AG08395 (cell line): ENCODE results near the gene SAT2.
A peak's percentile ranks its signal among the peaks of the same experiment; 100 is the strongest.
"Not testable (repeated sequence)": the region's sequence is repeated elsewhere in the genome, so short reads cannot be mapped to it uniquely, and the experiment has no call there.

Source experiments
- DNase-seq: peaks from one replicate; pipeline ENCODE4 v3.0.0; 2012; ENCODE audit warnings: mixed read lengths, low spot score

SAT2 gene

DNA sequence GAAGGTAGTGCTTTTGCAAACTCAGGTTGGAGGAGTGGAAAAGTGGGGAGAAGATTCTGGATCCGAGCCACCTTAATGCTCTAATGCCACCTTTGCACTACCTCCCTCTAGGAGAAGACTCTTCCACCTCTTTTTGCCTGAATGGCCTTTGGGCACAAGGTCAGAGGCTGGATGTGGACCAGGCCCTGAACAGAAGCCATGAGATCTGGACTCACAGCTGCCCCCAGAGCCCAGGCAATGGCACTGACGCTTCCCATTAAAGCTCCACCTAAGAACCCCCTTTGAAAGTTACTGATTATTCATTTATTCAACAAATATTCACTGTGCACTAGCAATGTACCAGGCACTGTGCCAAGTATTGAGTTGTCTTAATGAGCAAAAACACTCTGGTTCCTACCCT is 5.5 kb upstream of the SAT2 start:
- DNase-seq: no peak

DNA sequence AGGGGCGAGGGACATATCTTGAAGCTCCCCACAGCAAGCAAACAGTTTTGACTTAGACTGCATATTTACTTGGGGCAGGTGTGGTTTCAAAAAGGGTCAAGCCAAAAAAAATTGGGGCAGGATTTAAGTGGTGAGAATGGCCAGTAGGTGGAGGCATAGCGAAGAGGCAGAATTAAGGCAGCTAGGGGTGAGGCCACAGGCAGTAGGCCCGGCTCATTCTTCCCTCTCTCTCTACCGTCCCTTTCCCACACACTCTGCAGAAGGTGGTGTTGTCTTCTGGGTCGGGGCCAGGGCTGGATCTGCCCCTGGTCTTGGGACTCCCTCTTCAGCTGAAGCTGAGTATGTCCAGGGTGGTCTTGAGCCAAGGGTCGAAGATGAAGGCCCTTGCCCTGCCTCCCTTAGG is 4.9 kb upstream of the SAT2 start:
- peak; percentile 69 for DNase-seq

DNA sequence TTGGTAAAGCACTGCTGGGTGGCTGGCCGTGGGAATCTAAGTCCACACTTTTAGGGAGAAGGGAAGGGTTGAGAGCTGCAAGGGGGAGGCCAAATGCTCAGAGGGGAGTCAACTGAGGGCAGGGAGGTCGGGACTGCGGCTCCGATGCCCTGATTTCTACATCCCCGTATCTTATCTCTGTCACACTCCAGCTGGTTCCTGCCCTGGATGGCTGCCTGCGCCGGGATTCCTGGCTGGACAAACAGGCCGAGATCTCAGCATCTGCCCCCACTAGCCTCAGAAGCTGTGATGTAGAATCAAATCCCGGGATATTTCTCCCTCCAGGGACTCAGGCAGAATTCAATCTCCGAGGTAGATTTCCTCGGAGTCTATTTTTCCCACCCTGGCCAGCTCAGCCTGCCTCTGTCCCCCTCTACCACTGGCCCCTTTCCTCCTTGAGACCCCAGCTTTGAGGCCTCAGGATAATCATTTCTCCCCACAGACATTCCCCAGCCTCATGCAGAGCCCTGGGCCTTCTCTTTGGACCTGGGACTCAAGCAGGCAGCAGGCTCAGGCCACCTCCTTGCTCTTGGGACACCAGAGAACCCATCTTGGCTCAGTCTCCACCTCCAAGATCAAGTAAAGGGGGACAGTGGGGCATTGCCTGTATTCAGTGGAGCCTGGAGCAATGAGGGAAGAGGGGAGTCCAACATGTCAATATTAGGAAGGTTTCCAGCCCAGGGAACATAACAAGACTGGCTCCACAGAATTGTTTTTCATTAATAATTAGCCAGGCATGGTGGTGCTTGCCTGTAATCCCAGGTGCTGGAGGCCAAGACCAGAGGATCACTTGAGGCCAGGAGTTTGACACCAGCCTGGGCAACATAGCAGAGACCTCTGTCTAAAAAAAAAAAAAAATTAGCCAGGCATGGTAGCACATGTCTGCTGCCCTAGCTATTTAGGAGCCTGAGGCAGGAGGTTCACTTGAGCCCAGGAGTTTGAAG is 4.1 kb upstream of the SAT2 start:
- no peak for DNase-seq

DNA sequence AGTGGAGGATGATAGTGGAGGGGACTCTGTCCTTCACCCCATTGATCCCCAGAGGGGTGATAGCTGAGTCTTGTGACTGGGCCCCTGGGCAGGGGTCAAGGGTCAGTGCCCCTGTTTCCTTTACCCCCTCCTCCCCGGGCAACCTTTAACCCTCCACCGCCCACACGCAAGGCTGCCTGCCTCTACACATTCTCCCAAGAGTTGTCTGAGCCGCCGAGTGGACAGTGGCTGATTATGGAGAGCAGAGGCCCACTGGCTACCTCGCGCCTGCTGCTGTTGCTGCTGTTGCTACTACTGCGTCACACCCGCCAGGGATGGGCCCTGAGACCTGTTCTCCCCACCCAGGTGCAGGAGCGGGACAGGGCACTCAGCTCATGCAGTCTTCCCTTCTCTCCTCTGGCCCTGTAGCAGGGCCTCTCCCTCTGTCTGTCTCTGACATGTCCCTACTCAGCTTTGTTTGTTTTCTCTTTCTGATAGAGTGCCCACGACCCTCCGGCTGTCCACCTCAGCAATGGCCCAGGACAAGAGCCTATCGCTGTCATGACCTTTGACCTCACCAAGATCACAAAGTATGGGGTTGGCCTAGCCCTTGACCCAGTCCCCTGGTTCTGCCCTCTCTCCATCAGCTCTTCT is 2.4 kb upstream of the SAT2 start, which contains the start of gene SHBG:
TSS of gene SHBG (plus strand) at position 197 of the 633 bp plus-strand sequence. CDS start at position 235, 38 bp downstream.
- DNase-seq: no peak

DNA sequence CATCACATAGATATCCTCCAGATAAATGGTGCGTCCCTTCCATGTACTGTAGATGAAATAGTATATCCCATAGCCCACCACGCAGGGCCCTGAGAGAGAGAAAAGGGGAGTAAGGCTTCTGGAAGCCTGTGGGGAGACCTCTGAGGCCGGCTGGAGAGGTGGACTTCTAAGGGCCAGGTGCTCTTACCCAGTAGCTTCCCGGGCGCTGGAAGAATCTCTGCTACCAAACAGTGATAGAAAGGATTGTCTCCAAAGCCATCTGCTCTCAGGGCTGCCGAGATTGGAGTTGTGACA is 718 bp downstream of the SAT2 start:
- no peak for DNase-seq

DNA sequence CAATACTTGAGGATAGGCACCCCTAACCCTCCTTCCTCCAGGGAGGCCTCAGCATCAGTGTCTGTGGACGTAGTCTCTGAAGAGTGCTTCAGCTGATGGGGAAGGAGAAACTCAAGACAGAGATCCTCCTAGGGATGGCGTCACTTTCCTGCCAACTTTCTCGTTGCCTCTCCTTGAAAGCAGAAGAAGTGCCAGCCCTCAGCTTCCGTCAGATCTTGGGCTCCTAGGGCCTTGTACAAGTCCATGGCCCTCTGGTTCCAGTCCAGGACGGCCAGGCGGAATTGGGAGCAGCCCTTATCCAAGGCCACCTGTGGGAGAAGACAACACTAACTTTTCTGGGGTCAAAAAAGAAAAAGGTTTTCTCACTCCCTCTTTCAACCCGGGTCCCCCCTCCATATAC is 1.3 kb downstream of the SAT2 start:
- no peak for DNase-seq

DNA sequence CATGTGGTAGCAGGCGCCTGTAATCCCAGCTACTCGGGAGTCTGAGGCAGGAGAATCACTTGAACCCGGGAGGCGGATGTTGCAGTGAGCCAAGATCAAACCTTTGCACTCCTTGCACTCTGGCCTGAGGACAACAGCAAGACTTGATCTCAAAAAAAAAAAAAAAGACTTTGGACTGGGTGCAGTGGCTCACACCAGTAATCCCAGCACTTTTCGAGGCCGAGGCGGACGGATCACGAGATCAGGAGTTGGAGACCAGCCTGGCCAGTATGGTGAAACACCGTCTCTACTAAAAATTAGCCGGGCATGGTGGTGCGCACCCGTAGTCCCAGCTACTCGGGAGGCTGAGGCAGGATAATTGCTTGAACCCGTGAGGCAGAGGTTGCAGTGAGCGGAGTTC is 1.9 kb downstream of the SAT2 start:
- DNase-seq: not testable (repeated sequence)

DNA sequence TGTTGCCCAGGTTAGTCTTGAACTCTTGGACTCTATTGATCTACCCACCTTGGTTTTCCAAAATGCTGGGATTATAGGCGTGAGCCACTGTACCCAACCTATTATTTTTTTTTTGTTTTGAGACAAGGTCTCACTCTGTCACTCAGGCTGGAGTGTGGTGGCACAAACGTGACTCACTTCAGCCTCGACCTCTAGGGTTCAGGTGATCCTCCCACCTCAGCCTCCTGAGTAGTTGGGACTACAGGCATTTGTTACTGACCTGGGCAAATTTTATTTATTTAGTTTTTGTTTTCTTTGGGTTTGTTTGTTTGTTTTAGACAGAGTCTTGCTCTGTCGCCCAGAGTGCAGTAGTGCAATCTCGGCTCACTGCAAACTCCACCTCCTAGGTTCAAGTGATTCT is 4.0 kb downstream of the SAT2 start:
- no peak for DNase-seq

DNA sequence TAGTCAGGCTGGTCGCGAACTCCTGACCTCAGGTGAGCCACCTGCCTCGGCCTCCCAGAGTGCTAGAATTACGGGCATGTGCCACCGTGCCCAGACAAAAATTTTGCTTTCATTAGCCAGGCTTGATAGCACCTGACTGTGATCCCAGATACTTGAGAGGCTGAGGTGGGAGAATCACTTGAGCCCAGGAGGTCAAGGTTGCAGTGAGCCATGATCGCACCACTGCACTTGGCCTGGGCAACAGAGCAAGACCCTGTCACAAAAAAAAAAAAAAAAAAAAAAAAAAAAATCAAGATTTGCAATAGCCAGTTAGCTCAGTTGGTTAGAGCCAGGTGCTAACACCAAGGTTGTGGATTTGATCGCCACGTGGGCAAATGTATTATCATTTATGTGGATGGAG is 6.8 kb downstream of the SAT2 start:
- DNase-seq: no peak

DNA sequence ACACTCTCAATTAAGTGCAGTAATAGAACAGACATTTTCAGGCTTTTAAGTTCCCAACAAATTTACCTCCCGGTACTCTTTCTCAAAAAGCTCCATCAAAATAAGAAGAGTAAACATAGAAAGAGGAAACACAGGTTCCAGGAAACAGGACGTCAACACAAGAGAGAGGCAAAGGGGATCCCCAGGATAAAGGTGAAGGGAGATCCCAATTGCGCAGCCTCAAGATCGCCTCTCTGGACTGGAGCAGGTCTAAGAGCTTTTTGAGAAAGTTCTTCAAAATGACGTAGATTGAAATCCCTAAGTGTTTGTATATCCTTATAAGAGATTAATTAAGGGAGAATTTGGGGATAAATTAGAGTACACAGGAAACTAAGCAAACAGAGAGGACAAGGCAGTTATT is 9.0 kb downstream of the SAT2 start:
- DNase-seq: no peak

DNA sequence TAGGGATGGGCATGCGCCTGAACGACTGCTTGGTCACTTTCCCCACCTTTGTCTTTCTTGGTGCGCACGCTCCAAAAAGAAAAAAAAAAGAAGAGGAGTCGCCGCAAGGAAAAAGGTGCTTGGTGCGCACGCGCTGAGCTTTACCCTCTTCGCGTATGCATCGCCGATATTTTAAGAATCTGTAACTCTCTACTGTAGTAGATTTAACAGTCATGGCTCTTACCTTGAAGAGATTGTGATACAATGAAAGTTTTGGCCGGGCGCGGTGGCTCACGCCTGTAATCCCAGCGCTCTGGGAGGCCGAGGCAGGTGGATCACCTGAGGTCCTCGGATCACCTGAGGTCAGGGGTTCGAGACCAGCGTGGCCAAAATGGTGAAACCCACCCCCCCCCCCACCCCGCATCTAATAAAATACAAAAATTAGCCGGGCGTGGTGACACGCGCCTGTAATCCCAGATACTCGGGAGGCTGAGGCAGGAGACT is 12.3 kb downstream of the SAT2 start:
- DNase-seq: no peak

DNA sequence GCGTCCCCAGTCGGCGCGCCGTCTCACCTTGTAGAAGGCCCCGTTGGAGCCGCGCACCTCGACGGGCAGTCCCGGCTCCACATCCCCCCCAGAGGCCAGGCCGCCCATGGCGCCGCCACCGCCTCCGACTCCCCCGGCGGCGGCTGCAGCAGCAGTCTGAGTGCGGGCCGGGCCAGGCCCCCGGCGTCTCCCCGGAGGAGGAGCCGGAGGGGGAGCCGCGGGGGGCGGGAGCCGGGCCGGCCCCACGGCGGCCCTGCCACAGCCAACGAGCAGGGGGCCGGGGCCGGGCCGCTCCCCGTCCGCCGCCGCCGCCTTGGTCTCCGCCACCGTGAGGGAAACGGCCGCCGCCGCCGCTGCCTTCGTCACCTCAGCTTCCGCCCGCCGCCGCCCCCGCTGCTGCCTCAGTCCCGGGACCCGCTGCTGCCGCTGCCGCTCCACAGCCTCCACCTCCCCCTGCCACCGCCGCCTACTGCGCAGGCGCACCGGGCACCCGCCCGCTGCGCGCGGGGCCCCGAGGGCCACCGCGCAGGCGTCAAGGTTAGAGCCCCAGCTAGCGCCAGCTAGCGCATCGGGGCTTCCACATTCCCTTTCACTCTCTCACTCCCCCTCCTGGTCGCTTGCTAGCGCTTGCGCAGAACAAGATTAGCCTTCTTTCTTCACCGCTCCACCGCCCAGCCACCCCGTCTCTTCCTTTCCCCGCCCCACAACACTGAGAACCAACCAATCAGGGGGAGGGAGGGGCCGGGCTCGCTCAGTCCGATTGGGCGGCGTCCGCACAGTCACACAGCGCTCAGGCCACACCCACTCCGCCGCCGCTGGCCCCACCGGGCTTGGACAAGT is 13.0 kb downstream of the SAT2 start, which contains the start of gene FXR2:
TSS of gene FXR2 (minus strand) at position 473 of the 840 bp plus-strand sequence. CDS start at position 108, 365 bp downstream.
- DNase-seq: peak; percentile 100

DNA sequence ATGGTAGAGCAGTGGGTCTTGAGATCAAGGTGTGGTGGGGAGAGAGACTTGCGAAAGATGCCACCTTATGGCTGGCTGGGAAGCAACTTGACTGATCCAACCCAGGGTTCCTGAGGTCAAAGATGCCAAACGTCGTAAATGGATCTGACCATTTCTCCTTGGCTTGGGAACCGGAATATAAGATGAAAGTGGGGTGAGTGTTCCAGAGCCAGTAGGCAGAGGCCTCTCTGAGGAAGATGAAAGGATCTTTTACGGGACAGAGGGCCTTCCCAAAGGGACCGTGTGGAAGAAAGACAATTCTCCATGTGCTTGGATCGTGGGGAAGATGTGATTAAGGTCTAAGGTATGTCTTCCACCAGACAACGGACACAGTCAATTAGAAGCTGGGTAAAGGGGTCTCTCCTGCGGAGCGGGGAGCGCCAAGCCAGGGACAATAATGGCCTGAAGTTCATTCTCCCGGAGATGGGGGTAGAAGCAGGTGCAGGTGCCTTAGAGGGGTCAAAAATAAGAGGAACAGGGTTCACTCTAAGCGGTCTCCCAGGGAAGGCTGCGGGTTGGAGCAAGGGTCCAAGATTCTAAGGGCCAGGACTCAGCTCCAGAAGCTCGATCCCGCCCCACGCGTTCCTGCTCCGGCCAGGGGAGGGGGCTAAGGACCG is 13.7 kb downstream of the SAT2 start:
- peak; percentile 48 for DNase-seq

DNA sequence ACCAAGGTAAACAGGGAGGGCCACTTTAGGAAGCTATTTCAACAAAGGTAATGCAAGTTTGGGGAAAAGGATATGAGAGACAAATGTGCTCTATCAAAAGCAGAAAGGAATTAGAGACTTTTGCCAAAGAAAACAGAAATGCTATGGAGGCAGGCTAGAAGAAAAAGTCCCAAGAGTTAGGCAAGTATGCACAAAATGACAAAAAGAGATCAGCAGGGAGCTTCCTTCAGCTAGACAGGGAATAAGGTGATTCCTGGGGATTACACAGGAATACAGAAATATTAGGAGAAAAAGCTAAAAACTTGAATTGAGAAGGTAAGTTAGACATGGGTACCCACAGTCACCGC is 15.4 kb downstream of the SAT2 start:
- DNase-seq: no peak

DNA sequence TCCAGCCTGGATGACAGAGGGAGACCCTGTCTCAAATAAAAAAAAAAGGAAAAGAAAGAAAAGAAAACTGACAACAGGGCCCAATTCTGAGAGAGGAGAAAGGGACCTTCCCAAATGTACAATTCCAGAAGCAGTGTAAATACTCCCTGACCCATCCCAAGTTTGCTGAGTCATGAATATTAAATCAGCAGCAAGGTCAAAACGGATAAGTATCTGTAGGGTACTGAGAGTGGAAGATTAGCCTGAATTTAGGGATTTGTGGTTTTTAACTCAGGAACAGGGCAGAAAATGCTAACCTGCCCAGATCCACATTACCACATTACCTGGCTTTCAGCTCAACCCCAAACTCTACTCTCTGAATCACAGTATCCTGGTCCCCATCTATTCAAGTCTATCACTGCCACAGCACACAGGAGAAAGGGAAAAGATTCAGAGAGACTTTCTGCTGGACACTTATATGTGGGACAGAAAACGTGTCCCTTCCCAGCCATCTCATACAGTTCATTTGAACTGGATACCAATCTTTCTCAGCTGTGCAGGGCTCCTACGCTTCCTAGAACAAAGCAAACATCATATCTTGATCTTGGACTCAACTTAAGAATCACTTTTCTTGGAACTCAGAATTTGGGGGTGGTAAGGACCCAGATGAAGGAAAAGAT is 15.9 kb downstream of the SAT2 start:
- no peak for DNase-seq

DNA sequence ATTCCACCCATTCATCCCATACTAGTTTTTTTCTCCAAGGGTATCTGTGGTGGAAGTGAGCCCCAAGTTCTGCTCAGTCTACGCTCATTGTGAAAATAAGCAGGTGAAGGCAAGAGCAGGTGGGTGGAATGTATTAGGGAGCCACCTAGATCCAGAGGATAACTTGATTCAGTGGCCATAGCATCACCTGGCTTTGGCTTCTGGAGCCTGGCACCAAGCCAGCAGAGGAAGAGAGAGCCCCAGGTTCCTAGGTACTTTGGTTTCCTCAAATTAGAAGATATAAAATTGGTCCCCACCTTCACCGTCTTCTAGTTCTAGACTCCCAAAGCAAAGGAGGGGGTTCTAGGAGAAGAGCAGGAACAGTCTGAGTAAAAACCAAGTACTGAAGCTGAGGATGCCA is 17.0 kb downstream of the SAT2 start:
- no peak for DNase-seq

DNA sequence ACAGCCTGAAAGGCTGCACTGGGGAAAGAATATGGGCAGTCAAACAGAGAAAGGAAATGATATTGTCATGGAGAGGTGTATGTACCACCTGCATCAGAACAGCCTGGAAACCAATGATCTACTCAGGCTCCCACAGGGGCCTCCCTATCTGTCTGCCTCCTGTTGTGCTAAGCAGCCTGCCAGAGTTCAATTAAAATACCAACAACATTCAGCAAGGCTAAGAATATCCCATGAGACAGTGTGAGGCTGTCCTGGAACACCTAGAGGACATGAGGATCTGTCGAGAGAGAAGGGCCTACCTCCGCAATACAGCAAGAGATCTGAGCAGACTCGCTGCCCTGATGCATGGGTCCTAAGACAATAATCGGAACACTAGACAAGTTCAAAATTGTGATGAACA is 21.3 kb downstream of the SAT2 start:
- no peak for DNase-seq

DNA sequence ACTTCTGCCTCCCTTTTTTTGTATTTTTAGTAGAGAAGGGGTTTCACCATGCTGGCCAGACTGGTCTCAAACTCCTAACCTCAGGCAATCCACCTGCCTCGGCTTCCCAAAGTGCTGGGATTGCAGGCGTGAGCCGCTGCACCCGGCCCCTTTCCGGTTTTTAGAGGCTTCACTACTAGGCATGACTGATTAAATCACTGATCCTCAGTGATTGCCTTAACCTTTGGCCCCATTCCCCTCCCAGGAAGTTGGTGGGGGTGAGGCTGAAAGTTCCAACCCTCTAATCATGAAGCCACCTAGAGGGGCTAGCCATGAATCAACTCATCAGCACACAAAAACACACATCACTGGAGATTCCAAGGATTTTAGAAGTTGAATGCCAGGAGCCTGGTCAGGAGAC is 30.1 kb downstream of the SAT2 start:
- not testable (repeated sequence) for DNase-seq

DNA sequence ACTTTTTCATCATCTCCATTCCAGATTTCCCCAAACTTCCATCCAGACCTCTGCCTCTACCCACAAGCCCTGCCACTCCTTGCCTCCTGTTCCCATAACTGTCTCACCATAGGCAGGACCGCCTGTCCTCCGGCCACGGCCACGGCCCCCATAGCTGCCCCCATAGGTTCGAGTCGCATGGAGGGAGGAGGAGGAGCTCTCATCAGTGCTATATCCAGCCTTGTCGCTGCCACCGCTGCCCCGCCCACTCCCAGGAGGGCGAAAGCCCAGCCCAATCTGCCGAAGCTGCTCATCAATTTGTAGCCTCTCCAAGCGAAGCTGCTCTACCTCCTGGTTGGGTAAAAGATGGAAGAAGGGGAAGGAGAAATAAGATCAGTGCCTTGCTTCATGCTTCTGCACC is 34.3 kb downstream of the SAT2 start:
- no peak for DNase-seq

DNA sequence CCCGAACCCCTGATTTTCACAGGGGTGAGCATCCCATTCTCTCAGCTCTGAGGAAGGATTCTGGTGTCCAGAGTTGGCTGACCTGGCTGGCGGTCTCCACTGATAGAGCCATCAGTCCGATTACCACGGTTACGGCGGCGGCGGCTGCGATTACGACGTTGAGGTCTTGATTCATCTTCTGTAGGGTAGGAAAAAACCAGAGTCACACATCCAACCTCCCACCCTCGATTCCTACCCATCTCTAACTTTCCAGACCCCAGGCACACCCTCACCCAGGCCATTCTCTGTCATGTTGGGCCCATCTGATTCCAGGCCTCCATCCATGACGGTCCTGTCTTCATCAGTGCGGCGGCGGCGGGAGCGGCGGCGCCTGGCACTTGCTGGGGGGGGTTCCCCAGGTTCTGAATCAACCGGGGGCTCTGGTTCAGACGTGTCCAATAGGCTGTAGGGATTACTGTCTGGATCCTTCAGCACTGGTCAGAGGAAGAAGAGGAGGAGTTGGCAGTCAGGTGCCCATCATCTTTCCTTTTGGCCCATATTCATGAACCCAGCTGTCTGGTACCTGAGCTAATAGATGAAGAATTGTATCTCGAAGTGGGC is 35.1 kb downstream of the SAT2 start:
- no peak for DNase-seq

DNA sequence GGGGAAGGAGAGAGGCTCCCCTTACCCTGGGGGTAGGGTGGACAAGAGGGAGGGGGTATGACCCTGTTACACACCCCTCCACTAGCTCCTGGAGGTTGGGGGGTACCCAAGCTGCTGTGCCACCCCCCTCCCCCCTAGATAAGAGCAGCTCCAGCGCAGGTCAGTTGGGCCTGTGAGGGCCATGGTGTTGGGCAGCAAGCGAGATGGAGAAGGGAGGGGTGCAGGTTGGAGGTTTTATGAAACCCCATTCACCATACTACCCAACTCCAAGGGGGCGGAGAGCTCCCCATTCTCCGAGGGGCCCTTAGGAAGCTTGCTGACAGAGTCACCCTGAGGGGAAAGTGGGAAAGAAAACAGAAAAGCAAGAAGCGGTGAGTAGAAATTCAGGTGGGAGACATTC is 36.0 kb downstream of the SAT2 start:
- DNase-seq: no peak
